K562 (cell line): Measurements from ENCODE around the gene STAT6. TPM values are rescaled to one million over a fixed set of nuclear protein-coding genes. Genes with fewer than 3 reads are reported as not detected.

ENCODE experiments used
- ATF7 ChIP-seq: fragments of 450-650 bp; IDR thresholded peaks from 2 replicates; pipeline ENCODE4 v1.7.1; 2014; ENCODE audit warnings: mild to moderate bottlenecking, moderate library complexity
- CREB1 ChIP-seq, 2 experiments: sonication (generic) in 1 of 2; formaldehyde crosslinking in 1 of 2; IDR thresholded peaks; 2 replicates each; pipeline versions ENCODE4 v1.6.1 to v1.8.0; 2012 to 2022; ENCODE audit warnings: inconsistent platforms in 1 of 2, mild to moderate bottlenecking in 1 of 2, missing genetic modification reagents in 1 of 2, moderate library complexity in 1 of 2
- LEF1 ChIP-seq: fragments of 450-650 bp; IDR thresholded peaks from 2 replicates; pipeline ENCODE4 v1.6.1; 2016; ENCODE audit warnings: mild to moderate bottlenecking
- NR2C2 ChIP-seq, 2 experiments: fragments of 200-800 bp in 1 of 2; sonication (Bioruptor generic) in 1 of 2; sonication (generic) in 1 of 2; formaldehyde crosslinking in 1 of 2; IDR thresholded peaks; 2 replicates each; pipeline versions ENCODE4 v1.6.1 to v1.8.0; 2016 to 2022; ENCODE audit warnings: mild to moderate bottlenecking in 1 of 2, missing compliant biosample characterization in 1 of 2, missing genetic modification characterization in 1 of 2, missing genetic modification reagents in 1 of 2
- POLR2AphosphoS5 ChIP-seq: IDR thresholded peaks from 2 replicates; pipeline ENCODE4 v1.6.1; 2011; ENCODE audit warnings: mild to moderate bottlenecking, low read depth, low read length, moderate library complexity; ENCODE audit not compliant: control insufficient read depth, insufficient read depth
- RCOR1 ChIP-seq, 2 experiments: IDR thresholded peaks; 2 replicates each; pipeline ENCODE4 v1.6.1; 2012; ENCODE audit warnings: low read depth in 2 of 2, low read length in 2 of 2, borderline replicate concordance in 1 of 2, improper control_type of control experiment in 1 of 2
- YY1 ChIP-seq, 3 experiments: IDR thresholded peaks; 2 replicates each; pipeline ENCODE4 v1.6.1; 2011; ENCODE audit warnings: low read length in 2 of 3, mild to moderate bottlenecking in 2 of 3, moderate library complexity in 2 of 3, borderline replicate concordance in 1 of 3, control low read depth in 1 of 3, low read depth in 1 of 3; ENCODE audit not compliant: insufficient read depth in 3 of 3, insufficient replicate concordance in 2 of 3, control insufficient read depth in 1 of 3, insufficient read length in 1 of 3; ENCODE audit errors: extremely low read depth in 1 of 3
- ZBTB11 ChIP-seq, 3 experiments: fragments of 200-800 bp in 1 of 3; fragments of 250-450 bp in 1 of 3; fragments of 450-650 bp in 1 of 3; sonication (Bioruptor Pico) in 1 of 3; sonication (Bioruptor generic) in 1 of 3; formaldehyde crosslinking in 1 of 3; IDR thresholded peaks; 2 replicates each; pipeline versions ENCODE4 v1.6.1 to v1.8.0; 2016 to 2022; ENCODE audit warnings: mild to moderate bottlenecking in 2 of 3, missing genetic modification characterization in 2 of 3, missing compliant biosample characterization in 1 of 3, moderate library complexity in 1 of 3
- ZBTB7A ChIP-seq: IDR thresholded peaks from 2 replicates; pipeline ENCODE4 v1.6.1; 2011; ENCODE audit warnings: low read depth, mild to moderate bottlenecking, low read length, moderate library complexity, borderline replicate concordance; ENCODE audit not compliant: control insufficient read depth
- ZNF589 ChIP-seq: fragments of 200-800 bp; sonication (Bioruptor generic); IDR thresholded peaks from 2 replicates; pipeline ENCODE4 v1.6.1; 2016; ENCODE audit warnings: low read depth, missing genetic modification characterization, missing compliant biosample characterization
- polyA plus RNA-seq, 8 experiments: library from polyadenylated mRNA; depleted of rRNA in 4 of 8; stranded (reverse) in 5 of 8; unstranded in 3 of 8; fragments of >200 nt; fragmentation: Nextera tagmentation in 2 of 8; fragmentation: Illumina TruSeq in 1 of 8; extraction: Ambion mirVana in 2 of 8; extraction: Trizol in 1 of 8; gene quantifications; 2 replicates each; pipeline versions ENCODE4 v1.2.1 to v1.2.3, GENCODE V29; 2011 to 2014; ENCODE audit warnings: inconsistent platforms in 1 of 8, missing spikeins in 1 of 8
- total RNA-seq, 7 experiments: library from RNA; depleted of rRNA in 6 of 7; stranded (reverse); fragments of >200 nt in 6 of 7; fragmentation: Illumina TruSeq in 2 of 7; extraction: Trizol in 2 of 7; gene quantifications; 2 replicates each; pipeline versions ENCODE4 v1.2.1 to v1.2.3, GENCODE V29; 2011 to 2021; ENCODE audit warnings: low replicate concordance in 1 of 7
- TF ChIP-seq, protein P1 (sequence below): sonication (generic); formaldehyde crosslinking; IDR thresholded peaks from 2 replicates; pipeline ENCODE4 v1.8.1; 2023; ENCODE audit warnings: mild to moderate bottlenecking, missing genetic modification reagents
- TF ChIP-seq, protein P2 (sequence below): sonication (generic); formaldehyde crosslinking; IDR thresholded peaks from 2 replicates; pipeline ENCODE4 v1.8.0; 2022; ENCODE audit warnings: mild to moderate bottlenecking, missing genetic modification reagents

Gene STAT6
- total and polyA plus RNA-seq, 9 of the 15 experiments (the other 6 are each of a cell fraction or from before 2014, with no cell fraction given) = 2.4 to 49.5 (median 26.5) TPM

DNA sequence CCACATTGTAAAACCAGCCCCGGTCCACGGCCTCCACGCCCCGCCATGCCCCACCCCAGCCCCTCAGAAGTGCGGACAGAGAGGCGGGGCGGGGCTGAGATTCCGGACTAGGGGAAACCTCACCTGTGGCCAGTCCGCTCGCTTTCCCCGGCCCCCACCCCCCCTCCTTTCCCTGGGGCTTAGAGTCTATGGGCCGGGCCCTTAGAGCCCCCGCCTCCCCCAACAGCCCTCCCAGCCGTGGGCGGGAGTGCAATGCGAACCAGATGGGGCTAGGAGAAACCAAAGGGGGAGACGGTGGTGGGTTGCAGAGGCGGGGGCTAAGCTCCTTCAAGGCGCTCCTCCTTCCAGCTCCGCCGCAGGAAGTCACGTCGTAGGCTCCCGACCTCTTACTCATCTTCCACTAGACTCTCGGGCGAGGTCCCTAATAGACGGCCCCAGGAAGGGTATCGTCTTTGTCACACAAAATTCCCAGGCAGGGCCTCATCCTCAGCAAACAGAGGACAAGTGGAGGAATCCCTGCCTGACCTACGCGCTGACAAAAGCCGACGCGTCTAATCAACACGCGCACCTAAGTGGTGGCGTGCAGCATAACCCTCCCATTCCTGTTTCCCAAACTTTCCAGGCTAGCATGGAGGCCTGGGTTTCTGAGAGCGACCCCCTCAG lies 23.3 kb downstream of the STAT6 start (continued):
- TF ChIP-seq POLR2AphosphoS5 = peak; percentile 57; the same call in 1 of the 2 replicates
- peak; percentile 62; the same call in 1 of the 2 replicates for TF ChIP-seq ZNF589 (CRISPR knock-in tag)
- peak; percentile 25; the same call in 1 of the 2 replicates for TF ChIP-seq LEF1
- 0 out of 2 replicates have a peak, but pooled peaks have one; percentile 12 for TF ChIP-seq CREB1 (IDR thresholded peaks at IDR 0.05)
- TF ChIP-seq CREB1 (CRISPR knock-in tag; IDR thresholded peaks at IDR 0.05) = peak; percentile 27; the same call in 1 of the 2 replicates
- peak in 2 of 3 experiments; percentile 7 to 32 for TF ChIP-seq YY1 (IDR thresholded peaks at IDR 0.05; ENCODE audit: borderline replicate concordance in 1 of 3, control insufficient read depth in 1 of 3, extremely low read depth in 1 of 3, insufficient read depth in 3 of 3, insufficient read length in 1 of 3, insufficient replicate concordance in 2 of 3, low read depth in 1 of 3, low read length in 2 of 3)
- TF ChIP-seq, protein P1, sequence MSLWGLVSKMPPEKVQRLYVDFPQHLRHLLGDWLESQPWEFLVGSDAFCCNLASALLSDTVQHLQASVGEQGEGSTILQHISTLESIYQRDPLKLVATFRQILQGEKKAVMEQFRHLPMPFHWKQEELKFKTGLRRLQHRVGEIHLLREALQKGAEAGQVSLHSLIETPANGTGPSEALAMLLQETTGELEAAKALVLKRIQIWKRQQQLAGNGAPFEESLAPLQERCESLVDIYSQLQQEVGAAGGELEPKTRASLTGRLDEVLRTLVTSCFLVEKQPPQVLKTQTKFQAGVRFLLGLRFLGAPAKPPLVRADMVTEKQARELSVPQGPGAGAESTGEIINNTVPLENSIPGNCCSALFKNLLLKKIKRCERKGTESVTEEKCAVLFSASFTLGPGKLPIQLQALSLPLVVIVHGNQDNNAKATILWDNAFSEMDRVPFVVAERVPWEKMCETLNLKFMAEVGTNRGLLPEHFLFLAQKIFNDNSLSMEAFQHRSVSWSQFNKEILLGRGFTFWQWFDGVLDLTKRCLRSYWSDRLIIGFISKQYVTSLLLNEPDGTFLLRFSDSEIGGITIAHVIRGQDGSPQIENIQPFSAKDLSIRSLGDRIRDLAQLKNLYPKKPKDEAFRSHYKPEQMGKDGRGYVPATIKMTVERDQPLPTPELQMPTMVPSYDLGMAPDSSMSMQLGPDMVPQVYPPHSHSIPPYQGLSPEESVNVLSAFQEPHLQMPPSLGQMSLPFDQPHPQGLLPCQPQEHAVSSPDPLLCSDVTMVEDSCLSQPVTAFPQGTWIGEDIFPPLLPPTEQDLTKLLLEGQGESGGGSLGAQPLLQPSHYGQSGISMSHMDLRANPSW (CRISPR knock-in tag) = peak; percentile 51; the same call in 1 of the 2 replicates
- TF ChIP-seq NR2C2 (CRISPR knock-in tag; IDR thresholded peaks at IDR 0.05) = no peak
- peak; percentile 34; the same call in 1 of the 2 replicates for TF ChIP-seq NR2C2 (tag; IDR thresholded peaks at IDR 0.05)
- TF ChIP-seq RCOR1 (IDR thresholded peaks at IDR 0.05; ENCODE audit: borderline replicate concordance in 1 of 2, low read depth in 2 of 2, low read length in 2 of 2) = peak in 1 of 2 experiments; percentile 6; a peak in 1 of 4 replicates
- peak; percentile 87 for TF ChIP-seq ZBTB7A
- TF ChIP-seq, protein P2, sequence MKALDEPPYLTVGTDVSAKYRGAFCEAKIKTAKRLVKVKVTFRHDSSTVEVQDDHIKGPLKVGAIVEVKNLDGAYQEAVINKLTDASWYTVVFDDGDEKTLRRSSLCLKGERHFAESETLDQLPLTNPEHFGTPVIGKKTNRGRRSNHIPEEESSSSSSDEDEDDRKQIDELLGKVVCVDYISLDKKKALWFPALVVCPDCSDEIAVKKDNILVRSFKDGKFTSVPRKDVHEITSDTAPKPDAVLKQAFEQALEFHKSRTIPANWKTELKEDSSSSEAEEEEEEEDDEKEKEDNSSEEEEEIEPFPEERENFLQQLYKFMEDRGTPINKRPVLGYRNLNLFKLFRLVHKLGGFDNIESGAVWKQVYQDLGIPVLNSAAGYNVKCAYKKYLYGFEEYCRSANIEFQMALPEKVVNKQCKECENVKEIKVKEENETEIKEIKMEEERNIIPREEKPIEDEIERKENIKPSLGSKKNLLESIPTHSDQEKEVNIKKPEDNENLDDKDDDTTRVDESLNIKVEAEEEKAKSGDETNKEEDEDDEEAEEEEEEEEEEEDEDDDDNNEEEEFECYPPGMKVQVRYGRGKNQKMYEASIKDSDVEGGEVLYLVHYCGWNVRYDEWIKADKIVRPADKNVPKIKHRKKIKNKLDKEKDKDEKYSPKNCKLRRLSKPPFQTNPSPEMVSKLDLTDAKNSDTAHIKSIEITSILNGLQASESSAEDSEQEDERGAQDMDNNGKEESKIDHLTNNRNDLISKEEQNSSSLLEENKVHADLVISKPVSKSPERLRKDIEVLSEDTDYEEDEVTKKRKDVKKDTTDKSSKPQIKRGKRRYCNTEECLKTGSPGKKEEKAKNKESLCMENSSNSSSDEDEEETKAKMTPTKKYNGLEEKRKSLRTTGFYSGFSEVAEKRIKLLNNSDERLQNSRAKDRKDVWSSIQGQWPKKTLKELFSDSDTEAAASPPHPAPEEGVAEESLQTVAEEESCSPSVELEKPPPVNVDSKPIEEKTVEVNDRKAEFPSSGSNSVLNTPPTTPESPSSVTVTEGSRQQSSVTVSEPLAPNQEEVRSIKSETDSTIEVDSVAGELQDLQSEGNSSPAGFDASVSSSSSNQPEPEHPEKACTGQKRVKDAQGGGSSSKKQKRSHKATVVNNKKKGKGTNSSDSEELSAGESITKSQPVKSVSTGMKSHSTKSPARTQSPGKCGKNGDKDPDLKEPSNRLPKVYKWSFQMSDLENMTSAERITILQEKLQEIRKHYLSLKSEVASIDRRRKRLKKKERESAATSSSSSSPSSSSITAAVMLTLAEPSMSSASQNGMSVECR (CRISPR knock-in tag) = peak; percentile 49; the same call in 1 of the 2 replicates
- peak in 1 of 3 experiments; percentile 20; a peak in 2 of 6 replicates for TF ChIP-seq ZBTB11 (CRISPR knock-in tag; IDR thresholded peaks at IDR 0.05)
- peak; percentile 37; the same call in 1 of the 2 replicates for TF ChIP-seq ATF7
